ENCODE measurements around the gene TNS3.

DNA sequence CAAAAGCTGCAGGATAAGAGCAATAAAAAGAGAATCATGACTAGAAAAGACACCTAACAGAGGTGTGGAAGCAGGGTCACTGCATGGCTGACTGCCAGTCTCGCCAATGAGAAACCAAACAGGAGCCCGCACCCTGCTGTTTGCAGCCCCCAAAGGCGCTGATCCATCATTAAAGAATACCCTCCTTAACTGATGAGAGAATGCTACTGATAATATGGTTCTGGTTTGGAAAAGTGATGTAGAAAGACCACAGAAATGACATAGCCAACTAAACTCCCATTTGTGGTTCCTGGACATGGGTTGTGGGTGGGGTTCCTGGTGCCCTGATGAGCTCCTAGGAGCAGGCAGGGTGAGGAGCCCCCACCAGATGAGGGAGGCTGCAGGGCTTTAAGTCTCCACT, 207.4 kb downstream of the TNS3 start:
- TF ChIP-seq, protein P1, sequence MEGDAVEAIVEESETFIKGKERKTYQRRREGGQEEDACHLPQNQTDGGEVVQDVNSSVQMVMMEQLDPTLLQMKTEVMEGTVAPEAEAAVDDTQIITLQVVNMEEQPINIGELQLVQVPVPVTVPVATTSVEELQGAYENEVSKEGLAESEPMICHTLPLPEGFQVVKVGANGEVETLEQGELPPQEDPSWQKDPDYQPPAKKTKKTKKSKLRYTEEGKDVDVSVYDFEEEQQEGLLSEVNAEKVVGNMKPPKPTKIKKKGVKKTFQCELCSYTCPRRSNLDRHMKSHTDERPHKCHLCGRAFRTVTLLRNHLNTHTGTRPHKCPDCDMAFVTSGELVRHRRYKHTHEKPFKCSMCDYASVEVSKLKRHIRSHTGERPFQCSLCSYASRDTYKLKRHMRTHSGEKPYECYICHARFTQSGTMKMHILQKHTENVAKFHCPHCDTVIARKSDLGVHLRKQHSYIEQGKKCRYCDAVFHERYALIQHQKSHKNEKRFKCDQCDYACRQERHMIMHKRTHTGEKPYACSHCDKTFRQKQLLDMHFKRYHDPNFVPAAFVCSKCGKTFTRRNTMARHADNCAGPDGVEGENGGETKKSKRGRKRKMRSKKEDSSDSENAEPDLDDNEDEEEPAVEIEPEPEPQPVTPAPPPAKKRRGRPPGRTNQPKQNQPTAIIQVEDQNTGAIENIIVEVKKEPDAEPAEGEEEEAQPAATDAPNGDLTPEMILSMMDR (conservative IDR thresholded peaks at IDR 0.05 in 1 of 2, IDR thresholded peaks at IDR 0.05 in 1 of 2; ENCODE audit: extremely low read depth in 1 of 2, insufficient read depth in 1 of 2, low read depth in 1 of 2, low read length in 2 of 2), result no peak
- no peak for TF ChIP-seq EZH2 (IDR thresholded peaks at IDR 0.05; ENCODE audit: borderline replicate concordance, low read length)
